DOHH2 (cell line): ENCODE results near the gene CD300LF.

ENCODE experiments used
- H3F3A ChIP-seq: fragments of 200-600 bp; sonication (generic), shearing (Covaris generic); 2 replicates; pipeline ENCODE4 v1.6.0; 2016; ENCODE audit warnings: antibody characterized with exemption, mild to moderate bottlenecking; ENCODE audit not compliant: control insufficient read depth, insufficient read depth
- H3K27ac ChIP-seq: fragments of 200-600 bp; sonication (generic); 2 replicates; pipeline ENCODE4 v1.5.1; 2014; ENCODE audit warnings: low read depth, mild to moderate bottlenecking, low read length, moderate library complexity
- H3K27me3 ChIP-seq: fragments of 200-600 bp; sonication (generic); 2 replicates; pipeline ENCODE4 v1.6.1; 2014; ENCODE audit warnings: mild to moderate bottlenecking, low read length, mixed read lengths; ENCODE audit not compliant: control insufficient read depth
- H3K36me3 ChIP-seq: fragments of 200-600 bp; sonication (generic); 2 replicates; pipeline ENCODE4 v1.6.1; 2014; ENCODE audit warnings: mild to moderate bottlenecking, low read length, moderate library complexity, mixed read lengths; ENCODE audit not compliant: control insufficient read depth
- H3K4me1 ChIP-seq: fragments of 200-600 bp; sonication (generic); 2 replicates; pipeline ENCODE4 v1.6.1; 2014; ENCODE audit warnings: mild to moderate bottlenecking, low read length, mixed read lengths; ENCODE audit not compliant: control insufficient read depth
- H3K4me2 ChIP-seq: fragments of 200-600 bp; sonication (generic); 2 replicates; pipeline ENCODE4 v1.6.0; 2014; ENCODE audit warnings: mild to moderate bottlenecking, low read length, moderate library complexity
- H3K4me3 ChIP-seq: fragments of 200-600 bp; sonication (generic); 2 replicates; pipeline ENCODE4 v1.5.1; 2014; ENCODE audit warnings: mild to moderate bottlenecking, low read length, mixed read lengths
- H3K79me2 ChIP-seq: fragments of 200-600 bp; sonication (generic); 2 replicates; pipeline ENCODE4 v1.6.1; 2014; ENCODE audit warnings: mild to moderate bottlenecking, low read length, mixed read lengths; ENCODE audit not compliant: control insufficient read depth
- H3K9me2 ChIP-seq: fragments of 200-600 bp; sonication (generic); replicated peaks from 2 replicates; pipeline ENCODE4 v1.6.1; 2014; ENCODE audit warnings: mild to moderate bottlenecking, low read length, mixed read lengths; ENCODE audit not compliant: control insufficient read depth
- H3K9me3 ChIP-seq: fragments of 200-600 bp; sonication (generic); 2 replicates; pipeline ENCODE4 v1.6.1; 2014; ENCODE audit warnings: antibody characterized with exemption, low read length, mixed read lengths; ENCODE audit not compliant: control insufficient read depth, insufficient read depth
- H4K20me1 ChIP-seq: fragments of 200-600 bp; sonication (generic); 2 replicates; pipeline ENCODE4 v1.6.0; 2014; ENCODE audit warnings: low read depth, mild to moderate bottlenecking, antibody characterized with exemption, low read length, moderate library complexity; ENCODE audit not compliant: control insufficient read depth, insufficient read depth
- CTCF ChIP-seq: fragments of 200-600 bp; sonication (generic); IDR thresholded peaks from one replicate; pipeline ENCODE4 v1.5.1; 2014; ENCODE audit warnings: antibody characterized with exemption, mild to moderate bottlenecking, low read depth, low read length; ENCODE audit not compliant: poor library complexity, severe bottlenecking
- EZH2phosphoT487 ChIP-seq: fragments of 200-600 bp; sonication (generic); IDR thresholded peaks from 2 replicates; pipeline ENCODE4 v1.6.1; 2017; ENCODE audit warnings: borderline replicate concordance, mild to moderate bottlenecking, antibody characterized with exemption, low read length, moderate library complexity, mixed read lengths

The CD300LF gene

GRCh38 chr17:74760404-74761105 is 47.8 kb upstream of the CD300LF start:
- Histone ChIP-seq H3K79me2 (peaks cover 45% of the 10 kb centered on the region), H3K4me3 (no peak overlapping the region)
- TF ChIP-seq CTCF (no peak), EZH2phosphoT487 (no peak)

GRCh38 chr17:74759941-74760340 is 47.2 kb upstream of the CD300LF start:
- peaks cover 29% of the 10 kb centered on the region for H4K20me1 ChIP-seq
- H3F3A ChIP-seq: no peaks in the 10 kb centered on the region
- no peaks in the 10 kb centered on the region for H3K9me3 ChIP-seq
- no peak overlapping the region for H3K4me3 ChIP-seq
- TF ChIP-seq EZH2phosphoT487 (no peak), CTCF (no peak)
- H3K4me1 ChIP-seq: peaks cover 28% of the 10 kb centered on the region
- H3K27me3 ChIP-seq: no peaks in the 10 kb centered on the region
- H3K36me3 ChIP-seq: no peaks in the 10 kb centered on the region
- H3K79me2 ChIP-seq: peaks cover 51% of the 10 kb centered on the region
- no peaks in the 10 kb centered on the region for H3K9me2 ChIP-seq
- H3K27ac ChIP-seq: no peak overlapping the region
- H3K4me2 ChIP-seq: no peak overlapping the region

More at GRCh38 chr17:74760404-74761105, 47.8 kb upstream of the CD300LF start:
- Histone ChIP-seq H3K27me3 (no peaks in the 10 kb centered on the region), H3K36me3 (no peaks in the 10 kb centered on the region), H3F3A (no peaks in the 10 kb centered on the region), H3K4me1 (peaks cover 28% of the 10 kb centered on the region), H3K4me2 (no peak overlapping the region), H3K9me2 (no peaks in the 10 kb centered on the region), H3K27ac (no peak overlapping the region), H4K20me1 (peaks cover 25% of the 10 kb centered on the region; the same call in 1 of the 2 replicates), H3K9me3 (no peaks in the 10 kb centered on the region)

- H4K20me1 ChIP-seq: peaks cover 29% of the 10 kb centered on the region
- no peak overlapping the region for H3K27ac ChIP-seq
- no peaks in the 10 kb centered on the region for H3F3A ChIP-seq
- no peaks in the 10 kb centered on the region for H3K36me3 ChIP-seq
- H3K79me2 ChIP-seq: peaks cover 56% of the 10 kb centered on the region
- H3K4me2 ChIP-seq: peak overlapping the region; percentile 38
- no peaks in the 10 kb centered on the region for H3K27me3 ChIP-seq
- peaks cover 28% of the 10 kb centered on the region for H3K4me1 ChIP-seq
- H3K9me3 ChIP-seq: no peaks in the 10 kb centered on the region
- no peak for TF ChIP-seq EZH2phosphoT487
- TF ChIP-seq CTCF: no peak
- no peak overlapping the region for H3K4me3 ChIP-seq
- no peaks in the 10 kb centered on the region for H3K9me2 ChIP-seq
These were observed 46.6 kb upstream of the CD300LF start for GRCh38 chr17:74759243-74759801.
